C4-2B (cell line): ENCODE data around the gene HLCS.

ENCODE experiments used
- ZFX ChIP-seq: fragments of 450-650 bp; IDR thresholded peaks from 2 replicates; pipeline ENCODE4 v1.6.1; 2017
- TF ChIP-seq, protein P1 (sequence below): fragments of 450-650 bp; conservative IDR thresholded peaks from 2 replicates; pipeline ENCODE4 v1.5.1; 2017; ENCODE audit warnings: mild to moderate bottlenecking

DNA sequence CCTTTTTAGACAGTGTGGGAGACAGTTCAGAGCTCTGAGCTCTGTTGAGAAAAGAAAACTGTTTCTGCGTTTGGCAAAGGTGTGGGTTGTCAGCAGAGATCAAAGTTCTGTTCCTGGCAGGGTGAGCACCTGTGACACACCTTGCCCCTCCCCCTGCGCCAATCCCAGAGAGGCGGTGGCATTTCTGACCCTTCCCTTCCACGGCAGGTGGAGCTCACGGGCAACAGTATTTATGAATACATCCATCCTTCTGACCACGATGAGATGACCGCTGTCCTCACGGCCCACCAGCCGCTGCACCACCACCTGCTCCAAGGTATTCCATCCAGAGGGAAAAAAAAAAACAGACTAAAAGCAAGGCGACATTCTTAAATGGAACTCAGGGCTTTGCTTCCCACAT lies 246.9 kb downstream of the HLCS start:
- TF ChIP-seq, protein P1, sequence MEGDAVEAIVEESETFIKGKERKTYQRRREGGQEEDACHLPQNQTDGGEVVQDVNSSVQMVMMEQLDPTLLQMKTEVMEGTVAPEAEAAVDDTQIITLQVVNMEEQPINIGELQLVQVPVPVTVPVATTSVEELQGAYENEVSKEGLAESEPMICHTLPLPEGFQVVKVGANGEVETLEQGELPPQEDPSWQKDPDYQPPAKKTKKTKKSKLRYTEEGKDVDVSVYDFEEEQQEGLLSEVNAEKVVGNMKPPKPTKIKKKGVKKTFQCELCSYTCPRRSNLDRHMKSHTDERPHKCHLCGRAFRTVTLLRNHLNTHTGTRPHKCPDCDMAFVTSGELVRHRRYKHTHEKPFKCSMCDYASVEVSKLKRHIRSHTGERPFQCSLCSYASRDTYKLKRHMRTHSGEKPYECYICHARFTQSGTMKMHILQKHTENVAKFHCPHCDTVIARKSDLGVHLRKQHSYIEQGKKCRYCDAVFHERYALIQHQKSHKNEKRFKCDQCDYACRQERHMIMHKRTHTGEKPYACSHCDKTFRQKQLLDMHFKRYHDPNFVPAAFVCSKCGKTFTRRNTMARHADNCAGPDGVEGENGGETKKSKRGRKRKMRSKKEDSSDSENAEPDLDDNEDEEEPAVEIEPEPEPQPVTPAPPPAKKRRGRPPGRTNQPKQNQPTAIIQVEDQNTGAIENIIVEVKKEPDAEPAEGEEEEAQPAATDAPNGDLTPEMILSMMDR, result no peak
- no peak for TF ChIP-seq ZFX
